Measurements from ENCODE around the gene KDM4B.

The KDM4B gene

GRCh38 chr19:4986056-4986455, 17.1 kb downstream of the KDM4B start:
- no peak for DNase-seq

DNA sequence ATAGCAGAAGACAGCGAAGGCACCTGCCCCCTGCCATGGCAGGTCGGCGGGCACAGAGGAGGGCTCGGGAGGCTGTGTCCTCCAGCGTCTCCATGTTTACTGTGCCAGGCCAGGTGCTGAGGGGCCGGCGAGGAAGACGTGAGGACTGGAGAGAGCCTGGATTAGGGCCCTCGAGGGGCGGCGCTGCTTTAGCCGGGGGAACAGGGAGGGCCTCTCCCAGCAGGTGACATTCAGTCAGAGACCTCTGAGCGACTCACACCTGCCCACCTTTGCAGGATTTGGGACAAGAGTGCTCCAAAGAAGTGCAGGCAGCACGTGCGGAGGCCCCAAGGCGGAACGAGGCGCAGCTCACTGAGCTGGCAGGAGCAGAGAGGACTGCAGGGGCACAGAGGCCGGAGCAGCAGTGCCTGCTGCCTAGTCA, 17.6 kb downstream of the KDM4B start:
- no peak for DNase-seq

GRCh38 chr19:4987256-4987655, 18.3 kb downstream of the KDM4B start:
- DNase-seq: no peak

DNA sequence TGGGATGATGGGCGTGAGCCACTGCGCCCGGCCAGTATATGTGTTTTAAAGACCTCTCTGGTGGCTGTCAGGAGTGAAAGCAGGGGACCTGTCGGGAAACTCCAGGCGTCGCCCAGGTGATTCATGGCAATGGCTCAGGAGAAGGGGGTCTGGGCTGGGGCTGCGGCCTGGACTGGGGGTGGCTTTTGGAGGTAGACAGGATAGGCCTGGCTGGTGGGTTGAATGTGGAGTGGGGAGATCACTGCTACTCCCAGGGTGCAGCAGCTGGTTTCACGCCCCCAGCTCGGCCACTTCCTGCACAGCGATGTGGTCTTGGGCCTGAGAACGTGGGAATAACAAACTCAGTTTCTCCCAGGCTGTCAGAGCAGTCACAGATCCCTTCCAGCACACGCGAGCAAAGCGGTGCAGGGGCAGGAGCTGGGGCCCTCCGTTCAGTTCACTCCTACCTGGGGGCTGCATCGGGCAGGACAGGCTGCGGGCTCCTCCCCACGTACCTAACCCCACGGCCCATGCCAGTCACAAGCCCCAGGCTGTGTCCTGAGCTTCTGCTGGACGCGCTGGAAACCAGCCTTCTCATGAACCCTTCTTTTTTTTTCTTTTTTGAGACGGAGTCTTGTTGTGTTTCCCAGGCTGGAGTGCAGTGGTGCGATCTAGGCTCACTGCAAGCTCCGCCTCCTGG, 18.9 kb downstream of the KDM4B start:
- DNase-seq: no peak

DNA sequence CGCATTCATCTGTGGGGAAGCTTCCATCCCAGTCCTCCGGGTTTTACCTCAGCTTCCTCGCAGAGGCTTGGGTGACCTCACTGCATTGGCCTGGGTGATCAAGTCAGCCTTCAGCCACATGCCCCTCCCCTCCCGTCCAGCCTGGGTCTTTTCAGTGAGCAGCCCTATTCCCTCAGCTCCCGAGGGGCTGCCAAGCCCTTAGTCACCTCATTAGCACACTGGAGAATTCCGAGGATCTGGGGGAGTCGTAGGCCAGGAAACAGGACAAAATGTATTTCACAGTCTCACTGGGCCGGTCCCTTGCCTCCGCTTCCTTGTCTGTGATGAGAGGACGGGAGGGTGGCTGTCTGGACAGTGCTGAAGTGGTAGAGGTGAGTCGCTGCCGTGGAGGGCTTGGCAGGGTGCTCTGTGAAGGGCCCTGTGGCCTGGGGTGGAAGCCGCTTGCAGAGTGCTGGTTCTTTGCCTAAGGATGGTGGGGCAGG, 19.9 kb downstream of the KDM4B start:
- no peak for DNase-seq

GRCh38 chr19:4990306-4990705, 21.4 kb downstream of the KDM4B start:
- no peak for DNase-seq

DNA sequence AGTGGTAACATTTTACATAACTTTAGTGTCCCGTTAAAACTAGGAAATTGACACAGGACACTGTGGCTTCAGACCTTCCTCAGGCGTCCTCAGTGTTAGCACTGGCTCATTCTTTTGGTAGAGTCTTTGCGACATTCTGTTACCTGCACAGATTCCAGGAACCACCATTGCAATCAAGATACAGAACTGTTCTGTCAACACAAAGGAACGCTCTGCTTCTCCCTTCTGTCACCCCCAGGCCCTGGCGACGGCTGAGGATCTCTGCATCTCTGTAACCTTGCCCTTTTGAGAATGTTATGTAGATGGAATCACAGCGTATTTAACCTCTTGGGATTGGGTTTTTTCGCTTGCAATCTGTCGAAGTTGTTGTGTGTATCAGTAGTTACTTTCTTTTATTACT, 22.6 kb downstream of the KDM4B start:
- no peak for DNase-seq

GRCh38 chr19:4991996-4992698, 23.2 kb downstream of the KDM4B start:
- DNase-seq: no peak

GRCh38 chr19:4993683-4994082, 24.8 kb downstream of the KDM4B start:
- DNase-seq: no peak

DNA sequence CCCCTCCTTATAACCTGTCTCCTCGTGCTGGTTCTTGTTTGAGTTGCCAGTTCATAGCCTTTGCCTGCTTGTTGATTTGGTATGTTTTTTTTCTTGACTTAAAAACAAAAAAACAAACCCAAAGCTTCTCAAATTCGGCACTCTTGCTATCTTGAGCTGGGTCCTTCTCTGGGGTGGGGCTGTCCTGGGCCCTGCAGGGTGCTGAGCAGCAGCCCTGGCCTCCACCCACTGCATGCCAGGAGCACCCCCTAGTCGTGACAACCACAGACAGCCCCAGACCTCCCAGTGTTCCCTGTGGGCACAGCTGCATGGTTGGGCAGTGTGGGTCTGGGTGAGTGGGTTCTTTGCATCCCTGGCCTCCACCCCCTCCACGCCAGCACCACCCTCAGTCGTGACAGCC, 27.8 kb downstream of the KDM4B start:
- no peak for DNase-seq

DNA sequence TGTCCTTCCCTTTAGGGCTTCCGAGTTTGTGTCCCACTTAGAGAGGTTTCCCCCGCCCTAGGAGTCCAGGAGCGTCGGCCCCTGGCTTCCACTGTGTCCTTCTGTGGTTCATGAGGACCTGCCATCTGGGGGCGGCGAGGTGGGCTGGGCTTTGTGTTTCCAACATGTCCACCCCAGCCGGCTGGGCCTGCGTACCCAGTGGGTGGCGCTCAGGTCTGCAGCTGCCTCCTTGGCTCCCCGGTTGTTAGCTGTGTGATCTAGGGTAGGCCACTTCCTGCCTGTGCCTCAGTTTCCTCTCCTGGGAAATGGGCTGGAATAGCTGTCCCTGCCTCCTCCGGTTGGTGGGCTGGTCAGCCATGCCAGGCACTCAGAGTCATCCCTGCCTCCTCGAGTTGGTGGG, 28.4 kb downstream of the KDM4B start:
- DNase-seq: no peak

GRCh38 chr19:5000120-5000611, 31.3 kb downstream of the KDM4B start:
- DNase-seq: no peak

- peak; percentile 22 to 33 for DNase-seq
Measured at GRCh38 chr19:5001615-5002014, 32.7 kb downstream of the KDM4B start.

GRCh38 chr19:5002143-5002542, 33.2 kb downstream of the KDM4B start:
- no peak for DNase-seq

DNA sequence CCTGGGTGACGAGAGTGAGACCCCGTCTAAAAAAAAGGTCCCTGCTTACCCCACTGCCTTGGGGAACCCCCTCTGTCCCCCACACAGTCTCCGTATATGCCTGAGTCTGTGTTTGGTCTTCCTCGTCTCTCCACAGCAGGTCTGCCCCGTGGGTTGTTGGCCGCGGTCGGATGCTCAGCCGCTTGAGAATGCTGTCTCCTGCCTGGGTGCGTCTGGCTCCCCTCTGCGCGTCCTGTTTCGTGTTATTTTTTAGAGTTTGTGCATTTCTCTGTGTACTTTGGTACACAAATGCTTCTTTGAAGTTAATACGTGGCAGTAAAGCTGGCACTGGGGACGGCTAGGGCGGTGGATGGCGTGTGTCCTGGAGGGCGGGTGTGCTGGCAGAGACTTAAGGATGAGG, 34.9 kb downstream of the KDM4B start:
- no peak for DNase-seq

- no peak for DNase-seq
Measured at GRCh38 chr19:5005096-5005495, 36.2 kb downstream of the KDM4B start.

DNA sequence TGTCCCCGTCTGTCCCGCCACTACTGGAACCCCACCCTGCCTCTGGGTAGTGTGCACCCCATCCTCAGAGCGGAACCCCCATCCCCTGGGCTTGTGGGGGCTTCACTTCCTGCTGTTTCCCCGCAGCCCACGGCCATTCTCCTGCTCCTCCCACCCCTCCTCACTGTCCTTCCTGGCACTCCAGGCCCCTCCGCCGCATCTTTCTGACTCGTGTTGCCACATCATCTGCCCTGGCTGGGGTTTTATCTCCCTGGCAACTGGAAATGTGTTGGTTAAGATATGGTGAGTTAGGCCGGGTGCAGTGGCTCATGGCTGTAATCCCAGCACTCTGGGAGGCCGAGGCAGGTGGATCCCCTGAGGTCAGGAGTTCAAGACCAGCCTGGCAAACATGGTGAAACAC, 37.3 kb downstream of the KDM4B start:
- DNase-seq: no peak

DNA sequence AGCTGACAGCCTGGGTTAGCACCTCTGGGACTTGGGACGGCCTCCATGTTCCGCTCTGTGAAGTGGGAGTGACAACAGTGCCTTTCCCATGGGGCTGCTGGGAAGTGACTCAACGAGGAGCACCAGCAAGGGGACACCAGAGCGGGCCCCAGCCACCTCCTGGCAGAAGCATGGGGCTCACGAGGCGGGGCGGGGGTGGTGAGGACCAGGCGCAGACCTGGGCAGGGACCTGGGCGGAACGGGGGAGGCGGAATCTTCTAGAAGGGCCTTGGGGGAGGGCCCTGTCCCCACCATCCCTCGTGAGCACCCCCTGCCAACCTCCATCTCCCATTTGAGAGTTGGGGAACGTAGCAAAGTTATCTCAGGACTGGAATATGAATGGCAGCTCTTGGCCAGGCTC, 37.9 kb downstream of the KDM4B start:
- no peak for DNase-seq

- no peak for DNase-seq
Measured at GRCh38 chr19:5011476-5012238, 42.7 kb downstream of the KDM4B start.

DNA sequence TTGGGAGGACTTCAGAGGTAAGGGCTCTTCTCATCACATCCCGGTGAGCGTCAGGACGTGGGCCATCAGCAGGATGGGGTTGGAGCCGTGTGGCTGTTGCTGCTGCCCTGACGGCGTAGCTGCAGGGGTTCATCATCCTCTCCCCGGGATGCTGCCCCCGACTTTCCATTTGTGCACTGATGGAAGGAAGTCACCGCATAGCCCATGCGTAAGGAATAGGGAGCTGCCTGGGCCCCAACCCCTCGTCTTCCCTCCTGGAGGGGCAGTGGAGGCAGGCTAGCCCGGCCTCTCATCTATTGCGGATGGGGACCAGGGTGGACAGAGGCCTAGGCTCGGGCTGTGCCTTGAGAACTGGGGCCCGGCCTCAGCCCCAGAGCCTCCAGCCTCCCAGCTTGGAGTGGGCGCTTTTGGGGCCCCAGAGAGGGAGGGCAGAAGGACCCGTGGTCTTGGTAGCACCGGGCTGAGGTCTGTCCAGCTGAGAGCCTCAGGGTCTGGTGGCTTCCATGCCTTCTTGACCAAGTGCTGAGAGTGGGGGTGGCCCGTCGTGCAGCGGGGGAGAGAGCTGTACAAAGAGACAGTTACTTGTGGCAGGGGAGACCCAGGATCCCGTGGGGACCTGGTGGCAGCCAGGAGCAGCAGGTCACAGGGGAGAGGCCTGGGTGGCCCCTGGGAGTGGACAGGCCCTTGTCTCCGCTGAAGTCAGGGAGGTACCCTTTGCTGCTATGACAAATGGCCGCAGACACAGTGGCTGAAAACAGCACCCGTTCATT, 44.0 kb downstream of the KDM4B start:
- no peak for DNase-seq

- no peak for DNase-seq
Measured at GRCh38 chr19:5013761-5014160, 44.8 kb downstream of the KDM4B start.

- DNase-seq: no peak
Measured at GRCh38 chr19:5014941-5015340, 46.0 kb downstream of the KDM4B start.

- no peak for DNase-seq
Measured at GRCh38 chr19:5016268-5016667, 47.4 kb downstream of the KDM4B start.
